Nephron progenitor cell (in vitro differentiated cells): ENCODE data around the gene AIM2.

Experiments
- DNase-seq: peaks from one replicate; pipeline ENCODE4 v3.0.0; 2021
- H3K27ac Mint-ChIP-seq: 2 replicates; pipeline ENCODE4 v1.8.0; 2021; ENCODE audit warnings: mild to moderate bottlenecking, moderate library complexity, mixed read lengths
- H3K27me3 Mint-ChIP-seq: 2 replicates; pipeline ENCODE4 v1.8.0; 2021; ENCODE audit warnings: mild to moderate bottlenecking, low read depth, mixed read lengths; ENCODE audit not compliant: poor library complexity
- H3K36me3 Mint-ChIP-seq: 2 replicates; pipeline ENCODE4 v1.8.0; 2021; ENCODE audit warnings: low read depth, mixed read lengths
- H3K4me1 Mint-ChIP-seq: 2 replicates; pipeline ENCODE4 v1.8.0; 2021; ENCODE audit warnings: mixed read lengths
- H3K4me3 Mint-ChIP-seq: 2 replicates; pipeline ENCODE4 v1.8.0; 2021; ENCODE audit warnings: mild to moderate bottlenecking, moderate library complexity, mixed read lengths
- H3K9me3 Mint-ChIP-seq: 2 replicates; pipeline ENCODE4 v1.8.0; 2021; ENCODE audit warnings: mild to moderate bottlenecking, moderate library complexity, mixed read lengths
- CTCF ChIP-seq: fragments of 200-600 bp; sonication (generic); IDR thresholded peaks from 2 replicates; pipeline ENCODE4 v1.5.0; 2021; ENCODE audit warnings: antibody characterized with exemption

Gene AIM2

DNA sequence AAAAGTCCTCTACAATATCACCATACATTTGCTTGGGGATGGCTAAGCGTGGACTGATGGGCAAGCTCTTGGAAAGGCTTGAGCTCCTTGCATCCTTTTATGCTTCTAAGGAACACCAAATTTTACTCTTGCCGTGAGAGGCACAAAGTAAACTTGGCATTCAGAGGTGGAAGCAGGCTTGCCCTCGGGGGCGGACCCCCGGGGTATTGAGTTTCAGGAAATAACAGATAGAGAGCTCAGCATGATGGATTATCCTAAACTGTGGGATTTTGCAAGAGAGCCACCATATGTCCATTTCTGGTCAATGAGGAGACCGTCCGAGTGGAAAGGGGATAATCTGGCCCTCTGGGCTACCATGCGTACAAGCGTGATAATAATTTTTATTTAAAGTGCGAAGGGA lies 52.8 kb downstream of the AIM2 start:
- peak overlapping the region; percentile 64 for H3K27ac Mint-ChIP-seq
- H3K4me1 Mint-ChIP-seq = peaks cover 21% of the 10 kb centered on the region
- peak; percentile 10 for DNase-seq
- H3K4me3 Mint-ChIP-seq = no peak overlapping the region
- peaks cover 5% of the 10 kb centered on the region for H3K27me3 Mint-ChIP-seq
- H3K9me3 Mint-ChIP-seq = peaks cover 81% of the 10 kb centered on the region
- TF ChIP-seq CTCF = no peak
- H3K36me3 Mint-ChIP-seq = peaks cover 100% of the 10 kb centered on the region

- no peak overlapping the region for H3K27ac Mint-ChIP-seq
Measured at GRCh38 chr1:159015440-159015909, 61.1 kb downstream of the AIM2 start.

DNA sequence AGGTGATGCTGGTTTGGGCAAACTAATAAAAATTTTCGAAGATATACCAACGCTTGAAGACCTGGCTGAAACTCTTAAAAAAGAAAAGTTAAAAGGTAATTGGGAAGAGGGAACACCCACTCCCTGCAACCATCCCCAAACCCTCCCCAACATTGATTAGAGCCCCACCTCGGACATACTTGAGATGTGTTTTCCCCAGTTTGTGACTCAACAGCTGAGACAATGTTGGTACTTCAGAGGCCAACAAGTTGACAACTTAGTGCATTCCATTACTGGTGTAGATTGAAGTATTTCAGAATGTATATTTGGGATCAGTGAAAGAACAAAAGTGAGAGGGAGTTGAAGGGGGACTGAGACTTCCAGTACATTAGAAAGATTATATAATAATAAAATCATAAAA lies 61.7 kb downstream of the AIM2 start:
- Mint-ChIP-seq H3K36me3 (peaks cover 89% of the 10 kb centered on the region), H3K4me1 (peaks cover 25% of the 10 kb centered on the region), H3K27me3 (no peaks in the 10 kb centered on the region), H3K4me3 (no peak overlapping the region), H3K9me3 (peaks cover 38% of the 10 kb centered on the region), H3K27ac (no peak overlapping the region)
- TF ChIP-seq CTCF = no peak
- no peak for DNase-seq

More at GRCh38 chr1:159015440-159015909, 61.1 kb downstream of the AIM2 start:
- no peak for DNase-seq
- TF ChIP-seq CTCF = no peak
- peaks cover 43% of the 10 kb centered on the region for H3K9me3 Mint-ChIP-seq
- H3K4me1 Mint-ChIP-seq = peaks cover 19% of the 10 kb centered on the region
- no peaks in the 10 kb centered on the region for H3K27me3 Mint-ChIP-seq
- peaks cover 89% of the 10 kb centered on the region for H3K36me3 Mint-ChIP-seq
- H3K4me3 Mint-ChIP-seq = no peak overlapping the region

DNA sequence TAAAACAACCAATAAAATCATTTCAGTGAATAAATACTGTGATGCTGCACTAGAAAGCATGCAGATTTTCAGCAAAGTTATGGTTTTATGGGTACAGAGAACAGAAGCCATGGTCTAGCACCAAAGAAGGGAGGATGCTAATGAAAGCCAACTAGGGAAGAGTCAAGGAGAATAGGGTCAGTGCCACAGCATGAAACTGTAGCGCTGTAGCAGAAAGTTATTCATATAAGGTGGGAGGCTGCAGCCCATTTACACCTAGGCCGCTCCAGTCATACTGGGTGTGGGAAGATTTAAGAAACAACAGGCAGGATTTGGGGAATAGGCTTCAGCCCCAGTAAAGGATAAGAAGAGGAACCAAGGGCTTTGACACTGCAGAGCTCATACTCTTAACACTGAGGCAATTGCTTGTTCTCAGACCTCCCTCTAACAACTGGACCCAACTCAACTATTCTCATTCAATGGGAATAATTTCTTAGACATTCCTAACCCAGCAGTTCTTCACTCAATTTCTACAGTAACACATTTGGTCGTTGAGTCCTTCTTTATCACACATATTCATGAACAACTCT lies 62.5 kb downstream of the AIM2 start:
- H3K27ac Mint-ChIP-seq = no peak overlapping the region
- no peak overlapping the region for H3K4me3 Mint-ChIP-seq
- peaks cover 31% of the 10 kb centered on the region for H3K4me1 Mint-ChIP-seq
- H3K36me3 Mint-ChIP-seq = peaks cover 84% of the 10 kb centered on the region
- no peak for TF ChIP-seq CTCF
- peaks cover 35% of the 10 kb centered on the region for H3K9me3 Mint-ChIP-seq
- DNase-seq = no peak
- no peaks in the 10 kb centered on the region for H3K27me3 Mint-ChIP-seq

DNA sequence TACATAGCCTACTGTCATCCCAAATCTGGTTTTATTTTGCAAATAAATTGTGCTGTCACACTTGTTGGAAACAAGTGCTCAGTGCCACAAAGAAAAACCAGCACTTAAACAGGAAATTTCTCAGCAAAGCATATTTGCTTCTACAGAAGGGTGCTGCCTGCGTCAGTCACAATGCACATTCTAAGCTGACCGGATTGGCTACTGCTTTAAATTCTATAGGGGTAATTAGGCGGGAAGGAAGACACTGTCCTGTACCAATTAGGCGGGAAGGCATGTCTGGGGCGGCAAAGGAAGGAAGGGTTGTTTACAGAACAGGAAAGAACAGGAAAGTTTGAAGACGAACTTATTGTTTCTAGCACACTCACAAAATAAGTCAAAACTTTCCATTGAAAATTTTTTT lies 64.1 kb downstream of the AIM2 start:
- peaks cover 46% of the 10 kb centered on the region for H3K4me1 Mint-ChIP-seq
- peak overlapping the region; percentile 16 for H3K4me3 Mint-ChIP-seq
- no peak for TF ChIP-seq CTCF
- H3K27ac Mint-ChIP-seq = peak overlapping the region; percentile 1
- H3K9me3 Mint-ChIP-seq = peaks cover 35% of the 10 kb centered on the region
- DNase-seq = no peak
- no peaks in the 10 kb centered on the region for H3K27me3 Mint-ChIP-seq
- peaks cover 69% of the 10 kb centered on the region for H3K36me3 Mint-ChIP-seq
